Motor neuron (in vitro differentiated cells): ENCODE results near the gene MRPL54. TPM values are rescaled to one million over a fixed set of nuclear protein-coding genes. Genes with fewer than 3 reads are reported as not detected.
A peak's percentile ranks its signal among the peaks of the same experiment; 100 is the strongest.

ENCODE experiments used
- ATAC-seq, 8 experiments: fragments of 200-7000 bp; cut with Tn5 transposase; replicated peaks in 6 of 8; 2 replicates each; pipeline ENCODE4 v1.8.0; 2021; ENCODE audit warnings: mild to moderate bottlenecking in 8 of 8, moderate library complexity in 8 of 8
- H3K27ac ChIP-seq, 2 donors: fragments of 250-450 bp; sonication (Bioruptor Pico); 2 replicates each; pipeline ENCODE4 v1.9.0; 2021; ENCODE audit warnings: antibody characterized with exemption in 2 of 2, mild to moderate bottlenecking in 2 of 2, moderate library complexity in 1 of 2
- H3K4me1 ChIP-seq, 2 donors: fragments of 250-450 bp; sonication (Bioruptor Pico); replicated peaks in 1 of 2; 2 replicates each; pipeline ENCODE4 v1.6.1; 2021; ENCODE audit warnings: antibody characterized with exemption in 2 of 2, mild to moderate bottlenecking in 2 of 2, moderate library complexity in 1 of 2
- H3K4me3 ChIP-seq, 5 donors: fragments of 250-450 bp; sonication (Bioruptor Pico); 2 replicates each; pipeline ENCODE4 v1.9.0; 2021; ENCODE audit warnings: antibody characterized with exemption in 5 of 5, mild to moderate bottlenecking in 5 of 5, moderate library complexity in 4 of 5
- WGBS, 10 experiments: fragments of 450-650 bp; shearing (Covaris generic); methylation state at CpG; one replicate each; pipeline ENCODE4 v1.0.0; 2022; 5-methylcytosine and 5-hydroxymethylcytosine counted together
- in situ Hi-C, 9 experiments: fragments of 400-800 bp; cut with MboI; loops; one replicate each; pipeline ENCODE4 v1.15.0; 2021; ENCODE audit warnings: low sequenced_read_pairs in 9 of 9, low pct_unique_long_range_greater_than_20kb in 2 of 9; ENCODE audit not compliant: unreplicated experiment in 9 of 9
- total RNA-seq, 8 experiments: library from RNA; unstranded; fragments of 300-600 nt; gene quantifications; 2 replicates each; pipeline versions ENCODE4 v1.2.3 to v1.2.4, GENCODE V29; 2022

The MRPL54 gene
- total RNA-seq, 8 experiments from 2014 or later = 62.6 to 106 (median 86.6) TPM

GRCh38 chr19:3775831-3776230 lies 13.3 kb downstream of the MRPL54 start:
- in situ Hi-C loops = no loop called here
- no peak for ATAC-seq
- WGBS, 10 experiments = 89 to 100% methylated on average over 2 to 4 of the region's 5 CpGs; no CpG with 5 or more reads in 8 of the 10 experiments

GRCh38 chr19:3776479-3777040 lies 14.1 kb downstream of the MRPL54 start:
- 60% methylated on average over 1 of the region's 1 CpG; no CpG with 5 or more reads in 9 of the 10 experiments for WGBS, 10 experiments
- in situ Hi-C loops = no loop called here

More at GRCh38 chr19:3775831-3776230, 13.3 kb downstream of the MRPL54 start:
- H3K4me1 ChIP-seq = peaks cover 0 to 11% of the 10 kb centered on the region in 2 donors
- no peak overlapping the region for H3K4me3 ChIP-seq
- H3K27ac ChIP-seq = no peak overlapping the region

GRCh38 chr19:3778104-3778867 lies 15.8 kb downstream of the MRPL54 start:
- 44 to 90% (median 80%) methylated on average over 1 to 7 of the region's 37 CpGs; no CpG with 5 or more reads in 5 of the 10 experiments for whole genome bisulfite sequencing, 10 experiments
- no peaks in the 10 kb centered on the region for H3K4me1 ChIP-seq
- H3K4me3 ChIP-seq = no peak overlapping the region
- no peak overlapping the region for H3K27ac ChIP-seq
- in situ Hi-C loops = no loop called here
- no peak for ATAC-seq

More at GRCh38 chr19:3776479-3777040, 14.1 kb downstream of the MRPL54 start:
- no peak for ATAC-seq
- H3K27ac ChIP-seq = no peak overlapping the region
- peaks cover 0 to 10% of the 10 kb centered on the region in 2 donors for H3K4me1 ChIP-seq
- H3K4me3 ChIP-seq = no peak overlapping the region

- in situ Hi-C loops = no loop called here
- ATAC-seq = no peak
- H3K27ac ChIP-seq = no peak overlapping the region
- no peak overlapping the region for H3K4me3 ChIP-seq
- H3K4me1 ChIP-seq = no peaks in the 10 kb centered on the region
- 90% methylated on average over 3 of the region's 44 CpGs; no CpG with 5 or more reads in 9 of the 10 experiments for WGBS, 10 experiments
Measured at GRCh38 chr19:3778899-3779723, 16.6 kb downstream of the MRPL54 start.

- Histone ChIP-seq H3K4me1 (no peaks in the 10 kb centered on the region), H3K27ac (no peak overlapping the region), H3K4me3 (no peak overlapping the region)
- in situ Hi-C loops = no loop called here
- ATAC-seq = peak in 2 of 8 experiments; percentile 43 to 53
- WGBS, 10 experiments = 20 to 100% (median 82%) methylated on average over 1 to 8 of the region's 9 CpGs
Measured at GRCh38 chr19:3780786-3781304, 18.4 kb downstream of the MRPL54 start.

GRCh38 chr19:3781603-3782002 lies 19.1 kb downstream of the MRPL54 start:
- WGBS, 10 experiments = 100% methylated on average over 2 of the region's 2 CpGs; no CpG with 5 or more reads in 9 of the 10 experiments
- Histone ChIP-seq H3K4me3 (no peak overlapping the region), H3K27ac (no peak overlapping the region), H3K4me1 (no peaks in the 10 kb centered on the region)
- in situ Hi-C loops = no loop called here
- no peak for ATAC-seq

GRCh38 chr19:3782330-3782729 lies 19.8 kb downstream of the MRPL54 start:
- H3K4me1 ChIP-seq = no peaks in the 10 kb centered on the region
- no peak for ATAC-seq
- H3K4me3 ChIP-seq = no peak overlapping the region
- WGBS, 10 experiments = 67 to 86% methylated on average over 1 of the region's 1 CpG; no CpG with 5 or more reads in 8 of the 10 experiments
- in situ Hi-C loops = no loop called here
- no peak overlapping the region for H3K27ac ChIP-seq

GRCh38 chr19:3782903-3783302 lies 20.4 kb downstream of the MRPL54 start:
- no peak for ATAC-seq
- Histone ChIP-seq H3K27ac (no peak overlapping the region), H3K4me3 (no peak overlapping the region), H3K4me1 (no peaks in the 10 kb centered on the region)
- WGBS, 10 experiments = 77% methylated on average over 11 of the region's 13 CpGs; no CpG with 5 or more reads in 9 of the 10 experiments
- in situ Hi-C loops = no loop called here

- Histone ChIP-seq H3K4me3 (peak overlapping the region in 1 of 5 donors; percentile 51), H3K27ac (peak overlapping the region in 1 of 2 donors; percentile 26), H3K4me1 (no peaks in the 10 kb centered on the region)
- peak in 4 of 8 experiments; percentile 21 to 62 (median 50) for ATAC-seq
- in situ Hi-C loops = no loop called here
- WGBS, 10 experiments = 25 to 74% methylated on average over 4 to 7 of the region's 49 CpGs; no CpG with 5 or more reads in 8 of the 10 experiments
Measured at GRCh38 chr19:3783660-3784584, 21.4 kb downstream of the MRPL54 start.

- peak in 5 of 8 experiments; percentile 2 to 48 (median 8) for ATAC-seq
- H3K4me1 ChIP-seq = no peaks in the 10 kb centered on the region
- in situ Hi-C loops = no loop called here
- H3K27ac ChIP-seq = no peak overlapping the region
- peak overlapping the region in 1 of 5 donors; percentile 51 for H3K4me3 ChIP-seq
- WGBS, 10 experiments = 33 to 100% methylated on average over 1 of the region's 25 CpGs; no CpG with 5 or more reads in 8 of the 10 experiments
Measured at GRCh38 chr19:3784607-3785450, 22.3 kb downstream of the MRPL54 start.

GRCh38 chr19:3785451-3785937 lies 23.0 kb downstream of the MRPL54 start:
- Histone ChIP-seq H3K4me1 (no peaks in the 10 kb centered on the region), H3K4me3 (peak overlapping the region; percentile 44 to 61 (median 51)), H3K27ac (no peak overlapping the region)
- ATAC-seq = peak in 7 of 8 experiments; percentile 15 to 40 (median 27)
- in situ Hi-C loops = no loop called here
- WGBS, 10 experiments = 0 to 16% methylated on average over 3 to 6 of the region's 47 CpGs; no CpG with 5 or more reads in 8 of the 10 experiments
